ENCODE results near the gene GPR18.

Gene GPR18

GRCh38 chr13:99285432-99286182, 27.4 kb upstream of the GPR18 start:
- H2BK120ac ChIP-seq (ENCODE audit: insufficient read depth, low read length, poor library complexity): no peak overlapping the region
- H2BK12ac ChIP-seq (ENCODE audit: low read length): no peak overlapping the region
- no peak overlapping the region for H2BK5ac ChIP-seq (ENCODE audit: low read depth, low read length, poor library complexity)
- no peak overlapping the region for H3K4ac ChIP-seq (ENCODE audit: low read depth, low read length)
- H3K27ac ChIP-seq (ENCODE audit: low read depth, low read length): no peak overlapping the region
- no peak overlapping the region for H3K4me3 ChIP-seq (ENCODE audit: low read depth, low read length)
- no peak overlapping the region for H3K23ac ChIP-seq (ENCODE audit: low read length)
- no peaks in the 10 kb centered on the region for H3K79me1 ChIP-seq (ENCODE audit: low read length)
- WGBS (ENCODE audit: extremely low coverage, insufficient coverage, insufficient read length): no CpG with 5 or more reads among the region's 10 CpGs
- no peak overlapping the region for H3K9ac ChIP-seq (ENCODE audit: low read length)
- no peak overlapping the region for H3K4me2 ChIP-seq (ENCODE audit: low read length)
- no peak overlapping the region for H4K8ac ChIP-seq (ENCODE audit: low read depth, low read length)
- H3K27me3 ChIP-seq (ENCODE audit: insufficient read depth, low read length): no peaks in the 10 kb centered on the region
- H4K91ac ChIP-seq (ENCODE audit: low read depth, low read length): no peak overlapping the region
- H2AK5ac ChIP-seq (ENCODE audit: low read length): no peak overlapping the region
- peaks cover 2% of the 10 kb centered on the region for H3K9me3 ChIP-seq (ENCODE audit: insufficient read depth, low read depth, low read length)
- no peak overlapping the region for H3K18ac ChIP-seq (ENCODE audit: low read length)
- H2AFZ ChIP-seq (ENCODE audit: insufficient read depth, low read length, poor library complexity): no peak overlapping the region
- H3K36me3 ChIP-seq (ENCODE audit: control insufficient read depth in 1 of 2, insufficient read depth in 2 of 2, low read length in 2 of 2): peaks cover 0 to 3% of the 10 kb centered on the region in 2 experiments
- no peak overlapping the region for H3K14ac ChIP-seq (ENCODE audit: low read length)
- DNase-seq: no peak
- no peak overlapping the region for H4K12ac ChIP-seq (ENCODE audit: low read depth, low read length)
- H3K4me1 ChIP-seq (ENCODE audit: control insufficient read depth in 1 of 2, insufficient read depth in 2 of 2, low read length in 2 of 2): no peaks in the 10 kb centered on the region
- H3K79me2 ChIP-seq (ENCODE audit: control insufficient read depth, insufficient read depth, low read length, poor library complexity): no peaks in the 10 kb centered on the region

GRCh38 chr13:99282264-99283231, 24.4 kb upstream of the GPR18 start:
- Histone ChIP-seq H3K27me3 (ENCODE audit: insufficient read depth, low read length) (no peaks in the 10 kb centered on the region), H3K9ac (ENCODE audit: low read length) (no peak overlapping the region), H3K27ac (ENCODE audit: low read depth, low read length) (no peak overlapping the region), H3K4me1 (ENCODE audit: control insufficient read depth in 1 of 2, insufficient read depth in 2 of 2, low read length in 2 of 2) (no peaks in the 10 kb centered on the region), H2AFZ (ENCODE audit: insufficient read depth, low read length, poor library complexity) (no peak overlapping the region), H2BK5ac (ENCODE audit: low read depth, low read length, poor library complexity) (no peak overlapping the region), H3K4me3 (ENCODE audit: low read depth, low read length) (no peak overlapping the region), H4K8ac (ENCODE audit: low read depth, low read length) (no peak overlapping the region), H3K79me1 (ENCODE audit: low read length) (no peaks in the 10 kb centered on the region), H4K91ac (ENCODE audit: low read depth, low read length) (no peak overlapping the region), H2BK12ac (ENCODE audit: low read length) (no peak overlapping the region), H3K4ac (ENCODE audit: low read depth, low read length) (no peak overlapping the region), H3K9me3 (ENCODE audit: insufficient read depth, low read depth, low read length) (no peaks in the 10 kb centered on the region), H3K23ac (ENCODE audit: low read length) (no peak overlapping the region), H3K79me2 (ENCODE audit: control insufficient read depth, insufficient read depth, low read length, poor library complexity) (no peaks in the 10 kb centered on the region), H2AK5ac (ENCODE audit: low read length) (no peak overlapping the region), H3K14ac (ENCODE audit: low read length) (no peak overlapping the region), H3K18ac (ENCODE audit: low read length) (no peak overlapping the region), H2BK120ac (ENCODE audit: insufficient read depth, low read length, poor library complexity) (no peak overlapping the region), H3K4me2 (ENCODE audit: low read length) (no peak overlapping the region), H4K12ac (ENCODE audit: low read depth, low read length) (no peak overlapping the region), H3K36me3 (ENCODE audit: control insufficient read depth in 1 of 2, insufficient read depth in 2 of 2, low read length in 2 of 2) (peaks cover 0 to 2% of the 10 kb centered on the region in 2 experiments)
- DNase-seq: no peak
- no CpG with 5 or more reads among the region's 1 CpG for WGBS (ENCODE audit: extremely low coverage, insufficient coverage, insufficient read length)

GRCh38 chr13:99281811-99282263, 23.7 kb upstream of the GPR18 start:
- DNase-seq: peak in 1 of 2 donors; percentile 26
- H3K4me2 ChIP-seq (ENCODE audit: low read length): no peak overlapping the region
- H3K27me3 ChIP-seq (ENCODE audit: insufficient read depth, low read length): no peaks in the 10 kb centered on the region
- H2AK5ac ChIP-seq (ENCODE audit: low read length): no peak overlapping the region
- H2BK120ac ChIP-seq (ENCODE audit: insufficient read depth, low read length, poor library complexity): no peak overlapping the region
- no peak overlapping the region for H3K4ac ChIP-seq (ENCODE audit: low read depth, low read length)
- no peak overlapping the region for H4K91ac ChIP-seq (ENCODE audit: low read depth, low read length)
- H3K27ac ChIP-seq (ENCODE audit: low read depth, low read length): no peak overlapping the region
- H2AFZ ChIP-seq (ENCODE audit: insufficient read depth, low read length, poor library complexity): no peak overlapping the region
- no peaks in the 10 kb centered on the region for H3K79me1 ChIP-seq (ENCODE audit: low read length)
- H3K14ac ChIP-seq (ENCODE audit: low read length): no peak overlapping the region
- no CpG with 5 or more reads among the region's 5 CpGs for whole genome bisulfite sequencing (ENCODE audit: extremely low coverage, insufficient coverage, insufficient read length)
- no peak overlapping the region for H4K12ac ChIP-seq (ENCODE audit: low read depth, low read length)
- peaks cover 0 to 2% of the 10 kb centered on the region in 2 experiments for H3K36me3 ChIP-seq (ENCODE audit: control insufficient read depth in 1 of 2, insufficient read depth in 2 of 2, low read length in 2 of 2)
- no peak overlapping the region for H3K23ac ChIP-seq (ENCODE audit: low read length)
- no peak overlapping the region for H3K4me3 ChIP-seq (ENCODE audit: low read depth, low read length)
- no peak overlapping the region for H3K9ac ChIP-seq (ENCODE audit: low read length)
- no peaks in the 10 kb centered on the region for H3K79me2 ChIP-seq (ENCODE audit: control insufficient read depth, insufficient read depth, low read length, poor library complexity)
- H4K8ac ChIP-seq (ENCODE audit: low read depth, low read length): no peak overlapping the region
- no peaks in the 10 kb centered on the region for H3K4me1 ChIP-seq (ENCODE audit: control insufficient read depth in 1 of 2, insufficient read depth in 2 of 2, low read length in 2 of 2)
- H2BK12ac ChIP-seq (ENCODE audit: low read length): no peak overlapping the region
- no peaks in the 10 kb centered on the region for H3K9me3 ChIP-seq (ENCODE audit: insufficient read depth, low read depth, low read length)
- H2BK5ac ChIP-seq (ENCODE audit: low read depth, low read length, poor library complexity): no peak overlapping the region
- H3K18ac ChIP-seq (ENCODE audit: low read length): no peak overlapping the region

GRCh38 chr13:99280166-99280565, 22.0 kb upstream of the GPR18 start:
- H2AFZ ChIP-seq (ENCODE audit: insufficient read depth, low read length, poor library complexity): no peak overlapping the region
- H3K18ac ChIP-seq (ENCODE audit: low read length): no peak overlapping the region
- H3K9ac ChIP-seq (ENCODE audit: low read length): no peak overlapping the region
- H2BK5ac ChIP-seq (ENCODE audit: low read depth, low read length, poor library complexity): no peak overlapping the region
- H3K27ac ChIP-seq (ENCODE audit: low read depth, low read length): no peak overlapping the region
- no peaks in the 10 kb centered on the region for H3K4me1 ChIP-seq (ENCODE audit: control insufficient read depth in 1 of 2, insufficient read depth in 2 of 2, low read length in 2 of 2)
- H3K4ac ChIP-seq (ENCODE audit: low read depth, low read length): no peak overlapping the region
- H2AK5ac ChIP-seq (ENCODE audit: low read length): no peak overlapping the region
- WGBS (ENCODE audit: extremely low coverage, insufficient coverage, insufficient read length): no CpG with 5 or more reads among the region's 3 CpGs
- H2BK12ac ChIP-seq (ENCODE audit: low read length): no peak overlapping the region
- no peak overlapping the region for H4K8ac ChIP-seq (ENCODE audit: low read depth, low read length)
- no peaks in the 10 kb centered on the region for H3K79me1 ChIP-seq (ENCODE audit: low read length)
- H3K27me3 ChIP-seq (ENCODE audit: insufficient read depth, low read length): no peaks in the 10 kb centered on the region
- H3K14ac ChIP-seq (ENCODE audit: low read length): no peak overlapping the region
- peak in 1 of 2 donors; percentile 33 for DNase-seq
- peaks cover 0 to 6% of the 10 kb centered on the region in 2 experiments for H3K36me3 ChIP-seq (ENCODE audit: control insufficient read depth in 1 of 2, insufficient read depth in 2 of 2, low read length in 2 of 2)
- no peak overlapping the region for H3K23ac ChIP-seq (ENCODE audit: low read length)
- no peak overlapping the region for H4K12ac ChIP-seq (ENCODE audit: low read depth, low read length)
- no peaks in the 10 kb centered on the region for H3K79me2 ChIP-seq (ENCODE audit: control insufficient read depth, insufficient read depth, low read length, poor library complexity)
- H2BK120ac ChIP-seq (ENCODE audit: insufficient read depth, low read length, poor library complexity): no peak overlapping the region
- no peaks in the 10 kb centered on the region for H3K9me3 ChIP-seq (ENCODE audit: insufficient read depth, low read depth, low read length)
- no peak overlapping the region for H3K4me2 ChIP-seq (ENCODE audit: low read length)
- no peak overlapping the region for H4K91ac ChIP-seq (ENCODE audit: low read depth, low read length)
- no peak overlapping the region for H3K4me3 ChIP-seq (ENCODE audit: low read depth, low read length)
